Lung microvascular endothelial cell (primary cell): Measurements from ENCODE around the gene FLT3. TPM values are rescaled to one million over a fixed set of nuclear protein-coding genes. Genes with fewer than 3 reads are reported as not detected.
"Not testable (repeated sequence)": the region's sequence is repeated elsewhere in the genome, so short reads cannot be mapped to it uniquely, and the experiment has no call there.

Experiments
- DNase-seq, 2 donors: peaks; one replicate each; pipeline versions ENCODE4 v3.0.0 to v3.0.0-alpha.2; 2010; ENCODE audit warnings: low read depth in 2 of 2
- total RNA-seq: library from RNA; depleted of rRNA; stranded (reverse); fragments of >200 nt; gene quantifications from 2 replicates; pipeline ENCODE4 v1.2.1, GENCODE V29; 2014

The FLT3 gene
- total RNA-seq, 1 donor from 2014 or later, result not detected

GRCh38 chr13:27972478-27972820, 127.9 kb downstream of the FLT3 start:
- no peak for DNase-seq

- DNase-seq, result no peak
Observed at GRCh38 chr13:27971776-27972477, 128.4 kb downstream of the FLT3 start.

- DNase-seq, result no peak
Observed at GRCh38 chr13:27971236-27971645, 129.1 kb downstream of the FLT3 start.

- no peak for DNase-seq
Observed at GRCh38 chr13:27970382-27971235, 129.8 kb downstream of the FLT3 start.

GRCh38 chr13:27969866-27970229, 130.5 kb downstream of the FLT3 start:
- DNase-seq, result no peak

- no peak for DNase-seq
Observed at GRCh38 chr13:27969082-27969865, 131.1 kb downstream of the FLT3 start, which contains the start of gene CDX2. Gene CDX2 (minus strand): TSS chr13:27969315. CDS start chr13:27969006, 309 bp downstream.

- DNase-seq, result no peak
Observed at GRCh38 chr13:27968316-27969081, 131.9 kb downstream of the FLT3 start.

- no peak for DNase-seq
Observed at GRCh38 chr13:27967736-27968315, 132.6 kb downstream of the FLT3 start.

- no peak for DNase-seq
Observed at GRCh38 chr13:27967203-27967735, 133.1 kb downstream of the FLT3 start.

- DNase-seq, result no peak
Observed at GRCh38 chr13:27966641-27967202, 133.7 kb downstream of the FLT3 start.

GRCh38 chr13:27965740-27966640, 134.4 kb downstream of the FLT3 start:
- no peak for DNase-seq

GRCh38 chr13:27965343-27965739, 135.0 kb downstream of the FLT3 start:
- DNase-seq, result no peak

GRCh38 chr13:27964741-27965323, 135.5 kb downstream of the FLT3 start:
- DNase-seq, result no peak

GRCh38 chr13:27964206-27964605, 136.2 kb downstream of the FLT3 start:
- DNase-seq, result not testable (repeated sequence)

GRCh38 chr13:27963491-27963890, 136.9 kb downstream of the FLT3 start:
- DNase-seq, result no peak

- DNase-seq, result no peak
Observed at GRCh38 chr13:27962982-27963381, 137.4 kb downstream of the FLT3 start.

- DNase-seq, result no peak
Observed at GRCh38 chr13:27962128-27962841, 138.1 kb downstream of the FLT3 start.
